NCI-H146 treated with DMSO at 0.1 percent for 48 hours (cell line): ENCODE data around the gene ELK4.

Experiments
- DNase-seq: peaks from one replicate; lab custom pipeline; 2025; ENCODE audit not compliant: unreplicated experiment; lab: John Stamatoyannopoulos, UW

The ELK4 gene

DNA sequence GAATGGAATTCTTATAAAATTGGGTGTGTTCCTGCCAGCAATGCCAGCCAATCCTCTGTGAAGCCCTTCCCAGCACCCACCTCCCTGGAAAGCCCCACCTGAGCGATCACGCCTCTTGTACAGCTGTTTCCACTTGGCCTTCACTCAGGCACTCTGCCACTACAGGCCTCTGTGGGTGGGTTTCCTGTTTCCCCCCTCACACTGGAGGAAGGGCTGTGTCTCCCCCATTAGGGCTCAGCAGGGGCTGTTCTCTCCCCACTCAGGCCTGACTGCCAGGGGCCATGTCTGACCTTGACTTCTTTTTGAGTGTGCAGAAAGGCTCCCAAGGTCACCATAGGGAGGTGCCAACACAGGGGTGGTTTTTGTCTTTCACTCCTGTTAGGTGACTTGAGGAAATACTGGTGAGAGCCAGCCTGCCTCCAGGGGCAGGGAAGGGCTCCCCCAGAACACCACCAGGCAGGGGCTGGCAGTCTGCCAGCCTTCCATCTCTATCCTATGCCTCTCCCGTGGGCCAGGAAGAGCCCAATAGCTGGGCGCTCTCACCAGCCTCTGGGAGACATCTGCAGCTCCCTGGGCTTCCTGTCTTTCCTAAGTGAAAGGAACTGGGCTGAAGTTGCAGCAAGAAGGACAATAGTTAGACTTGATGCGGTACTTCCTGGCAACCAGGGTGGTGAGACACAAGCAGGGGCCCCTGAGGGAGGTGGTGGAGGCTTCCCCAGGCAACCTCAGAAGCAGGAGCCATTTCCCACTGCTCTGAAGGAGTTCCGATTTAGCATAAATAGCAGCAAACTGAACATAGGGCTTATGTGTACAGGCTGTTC lies 49.1 kb downstream of the ELK4 start:
- DNase-seq, result no peak

DNA sequence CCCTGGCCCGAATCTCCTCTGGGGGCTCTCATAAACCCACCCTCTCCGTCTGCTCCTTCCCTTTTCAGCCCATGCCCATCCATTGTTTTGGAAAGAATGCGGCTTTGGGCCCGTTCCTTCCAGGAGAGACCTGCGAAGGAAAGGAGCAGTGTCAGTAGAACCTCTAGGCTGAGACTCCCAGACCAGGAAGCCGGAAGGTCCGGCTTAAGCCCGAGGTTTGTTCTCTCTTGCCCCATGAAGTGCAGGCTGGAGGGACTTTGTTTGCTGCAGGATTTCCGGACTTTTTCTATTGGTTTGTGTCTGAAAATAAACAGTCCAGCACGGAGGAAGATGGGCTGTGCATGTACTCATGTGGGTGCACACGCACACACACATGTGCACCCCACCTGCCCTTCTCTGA lies 49.8 kb downstream of the ELK4 start:
- no peak for DNase-seq

DNA sequence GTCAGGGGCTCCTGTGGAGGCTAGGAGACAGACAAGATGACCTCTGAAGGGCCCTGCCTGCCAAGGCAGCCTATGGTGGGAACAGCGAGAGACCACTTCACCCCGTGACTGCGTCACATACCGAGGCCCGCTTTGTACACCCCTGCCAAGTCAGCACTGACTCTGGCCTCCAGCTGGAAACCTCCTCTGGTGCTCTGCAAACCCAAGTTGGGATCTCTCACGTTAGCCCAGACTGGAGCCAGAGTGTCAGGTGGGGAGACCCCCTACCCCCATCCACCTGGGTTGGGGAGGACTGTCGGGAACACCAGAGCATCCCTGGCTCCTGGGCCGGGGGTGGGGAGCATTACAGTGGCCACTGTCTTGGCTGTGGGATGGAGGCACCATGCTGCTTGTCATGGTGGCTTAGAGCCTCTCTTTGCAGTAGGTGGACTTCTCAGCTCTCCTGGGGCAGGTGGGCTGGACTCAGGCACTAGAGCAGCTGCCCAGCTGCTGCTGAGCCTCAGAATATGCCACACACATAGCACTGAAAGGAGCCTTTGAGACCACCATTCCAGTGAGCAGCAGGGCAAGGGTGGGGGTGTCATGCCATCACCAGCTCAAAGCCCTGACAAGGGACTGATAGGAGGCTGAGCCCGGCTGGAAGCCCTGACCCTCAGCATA lies 50.4 kb downstream of the ELK4 start:
- no peak for DNase-seq

DNA sequence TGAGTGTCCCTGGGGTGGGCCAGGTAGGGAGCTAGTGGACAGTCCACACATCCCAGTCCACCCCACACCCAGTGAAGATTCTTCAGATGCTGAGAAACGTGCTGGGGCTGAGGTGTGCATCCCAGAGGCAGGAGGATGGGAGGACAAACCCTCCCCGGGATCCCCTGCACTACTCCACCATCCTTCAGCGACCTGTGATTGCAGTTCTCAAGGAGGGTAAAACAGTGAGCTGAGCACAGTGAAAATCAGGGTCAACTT lies 51.0 kb downstream of the ELK4 start:
- no peak for DNase-seq

DNA sequence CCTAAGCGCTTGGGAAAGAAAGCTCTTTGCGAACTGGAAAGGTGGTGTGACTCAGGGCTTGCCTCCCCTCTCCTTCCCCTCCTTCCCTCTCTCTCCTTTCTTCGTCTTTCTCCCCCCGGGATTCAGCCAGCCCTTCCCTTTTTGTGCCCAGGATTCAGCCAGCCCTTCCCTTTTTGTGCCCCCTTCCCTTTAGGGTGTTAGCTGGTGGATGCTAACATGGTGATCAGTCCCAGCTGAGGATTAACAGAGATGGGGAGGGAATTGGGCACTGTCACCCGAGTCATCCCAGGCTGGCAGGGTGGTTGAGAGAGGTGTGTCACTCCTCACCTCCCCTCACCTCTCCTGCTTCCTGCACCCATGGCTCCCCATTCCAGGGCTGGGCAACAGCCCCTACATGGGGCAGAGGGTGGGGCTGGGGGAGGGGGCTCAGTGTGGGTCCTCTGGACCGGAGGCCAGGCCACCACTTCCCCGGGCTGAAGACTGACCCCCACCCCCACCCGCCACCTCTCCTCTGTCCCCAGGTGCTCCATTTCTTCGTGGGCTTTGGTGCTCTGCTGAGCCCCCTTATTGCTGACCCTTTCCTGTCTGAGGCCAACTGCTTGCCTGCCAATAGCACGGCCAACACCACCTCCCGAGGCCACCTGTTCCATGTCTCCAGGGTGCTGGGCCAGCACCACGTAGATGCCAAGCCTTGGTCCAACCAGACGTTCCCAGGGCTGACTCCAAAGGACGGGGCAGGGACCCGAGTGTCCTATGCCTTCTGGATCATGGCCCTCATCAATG lies 51.5 kb downstream of the ELK4 start:
- no peak for DNase-seq

DNA sequence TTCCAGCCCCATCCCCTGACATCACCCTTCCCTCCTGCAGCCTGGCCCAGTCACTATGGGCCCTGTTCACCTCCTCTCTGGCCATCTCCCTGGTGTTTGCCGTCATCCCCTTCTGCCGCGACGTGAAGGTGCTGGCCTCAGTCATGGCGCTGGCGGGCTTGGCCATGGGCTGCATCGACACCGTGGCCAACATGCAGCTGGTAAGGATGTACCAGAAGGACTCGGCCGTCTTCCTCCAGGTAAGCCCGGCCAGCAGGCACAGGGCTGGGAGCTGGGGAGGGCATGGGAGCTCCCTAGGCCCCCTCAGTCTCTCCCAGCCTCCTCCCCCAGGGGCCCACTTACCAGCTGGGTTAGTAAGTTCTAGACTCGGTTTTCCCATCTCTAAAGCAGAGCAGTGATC lies 52.1 kb downstream of the ELK4 start:
- no peak for DNase-seq

DNA sequence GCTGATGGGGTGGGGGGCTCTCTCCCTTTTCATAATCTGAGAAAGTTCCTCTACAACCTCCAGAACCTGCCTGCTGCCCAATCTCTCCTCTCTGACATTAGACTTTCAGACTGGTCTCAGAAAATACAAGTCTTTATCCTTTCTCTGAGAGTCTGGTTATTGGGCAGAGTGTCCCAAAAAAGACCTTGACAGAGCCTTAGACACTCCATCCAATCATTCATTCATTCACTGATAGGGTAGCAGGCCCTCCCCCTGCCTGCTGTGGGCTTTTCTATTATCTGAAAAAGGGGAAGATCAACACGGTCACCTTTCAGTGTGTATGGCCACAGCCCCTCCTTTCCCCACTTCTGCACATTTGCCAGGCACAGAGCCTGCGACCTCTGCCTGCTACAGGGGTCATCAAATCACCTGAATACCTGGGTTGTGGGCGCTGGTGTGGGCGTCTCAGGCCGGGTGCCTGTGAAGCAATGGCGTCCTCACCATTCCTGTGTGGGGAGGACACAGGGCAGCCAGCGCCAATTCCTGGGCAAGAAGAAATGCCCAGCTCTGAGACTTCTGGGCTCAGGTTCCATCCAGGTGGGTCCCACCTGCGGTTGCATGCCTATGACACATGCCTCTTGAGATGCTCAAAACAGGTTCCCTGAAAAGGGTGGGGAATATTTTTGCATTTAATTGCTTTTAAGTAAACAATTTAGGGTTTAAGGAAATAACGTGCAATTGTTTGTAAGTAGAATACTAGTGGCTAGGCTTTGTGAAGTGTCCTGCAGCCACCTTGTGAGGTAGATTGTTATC lies 52.8 kb downstream of the ELK4 start:
- no peak for DNase-seq

DNA sequence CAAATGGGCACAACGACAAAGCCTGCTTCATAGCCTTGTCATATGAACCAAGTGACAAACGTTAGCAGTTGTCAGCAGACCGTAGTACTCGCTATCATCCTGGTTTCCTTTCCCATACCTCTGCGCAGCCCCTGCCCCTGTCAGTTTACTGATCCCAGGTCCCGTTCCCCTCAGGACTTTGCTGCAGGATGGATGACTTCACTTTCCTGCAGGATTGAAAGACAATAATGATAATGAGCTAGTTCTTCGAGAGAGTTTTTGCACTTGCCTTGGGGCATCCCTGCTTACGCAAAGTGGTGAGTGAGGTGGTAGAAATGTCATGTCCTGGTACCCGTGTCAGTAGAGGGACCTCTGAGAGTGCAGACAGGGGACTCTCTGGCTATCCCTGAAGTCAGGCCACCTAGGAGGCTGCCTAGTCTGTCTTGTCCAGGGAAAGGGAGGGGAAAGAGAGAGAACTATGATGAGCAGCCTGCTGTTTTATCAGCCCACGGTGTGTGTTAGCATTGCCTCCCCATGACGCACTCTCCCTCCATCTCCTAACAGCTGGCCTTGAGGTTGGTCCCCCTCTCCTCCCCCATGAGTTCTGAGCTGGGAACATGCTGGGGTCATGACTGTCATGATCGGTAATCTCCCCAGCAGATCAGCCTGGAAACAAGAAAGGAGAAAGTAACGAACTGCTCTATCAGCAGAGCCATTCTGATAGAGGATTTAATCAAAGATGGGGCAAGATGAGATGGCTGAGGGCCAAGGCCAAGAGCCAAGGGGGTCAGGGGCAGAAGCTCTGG lies 53.7 kb downstream of the ELK4 start:
- no peak for DNase-seq

DNA sequence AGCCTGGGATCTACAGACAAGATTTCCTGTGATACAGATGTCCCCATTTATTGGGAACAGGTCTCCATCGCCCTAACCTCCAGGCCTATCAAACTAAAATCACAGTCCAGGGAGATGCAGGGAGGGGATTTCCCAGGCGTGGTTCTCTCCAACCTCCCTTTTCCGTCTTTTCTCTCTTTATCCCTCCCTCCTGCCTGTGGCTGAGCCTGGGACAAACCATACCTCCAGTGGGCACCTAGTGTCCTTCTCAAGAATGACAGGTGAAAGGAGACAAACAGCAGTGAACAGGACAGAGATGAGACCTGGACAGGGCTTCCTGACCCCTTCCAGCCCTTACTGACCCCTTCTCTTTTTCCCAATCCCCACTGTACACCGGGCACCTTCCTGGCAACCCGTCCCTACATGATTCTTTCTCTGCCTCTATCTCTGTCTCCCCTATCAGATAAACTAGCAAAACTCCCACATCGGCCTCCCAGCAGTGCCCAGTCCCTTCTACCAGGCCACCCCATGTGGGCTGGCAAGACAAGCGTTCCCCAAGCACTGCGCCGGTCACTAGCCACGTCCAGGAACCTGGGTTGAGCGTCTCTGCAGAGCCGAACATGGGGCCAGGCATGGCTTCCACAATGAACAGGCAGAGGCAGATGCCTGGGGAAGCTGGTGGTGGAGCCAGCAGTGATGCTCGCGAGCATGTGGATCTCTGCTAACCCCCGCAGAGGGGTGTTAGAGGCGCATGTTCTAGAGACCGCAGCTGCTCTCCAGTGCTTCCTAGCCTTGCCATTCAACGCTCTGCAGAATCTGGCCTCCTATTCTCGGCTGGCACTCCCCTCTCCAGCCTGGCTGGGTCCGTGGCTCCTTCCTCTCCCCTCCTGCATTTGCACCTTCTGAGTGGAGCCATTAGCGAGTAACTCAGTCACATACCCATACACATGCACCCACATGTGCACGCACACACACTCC lies 54.7 kb downstream of the ELK4 start:
- no peak for DNase-seq

DNA sequence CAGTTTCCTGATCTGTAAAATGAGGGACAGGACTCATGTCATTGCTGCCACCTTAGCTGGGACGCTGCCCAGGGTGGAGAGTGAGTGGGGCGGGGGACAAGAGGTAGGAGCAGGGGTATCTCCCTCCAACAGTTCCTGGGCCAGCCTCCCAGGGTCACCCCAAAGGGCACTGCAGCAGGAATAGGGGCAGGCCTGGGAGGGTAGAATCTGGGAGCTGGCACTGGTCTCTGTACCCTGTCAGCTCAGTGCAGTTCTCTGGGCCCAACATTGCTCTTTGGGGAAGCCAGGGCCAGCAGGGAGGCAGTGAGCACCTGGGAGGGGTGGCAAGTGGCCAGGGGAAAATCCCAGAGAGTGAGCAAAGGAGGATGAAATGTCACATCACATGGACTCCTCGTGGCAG lies 55.8 kb downstream of the ELK4 start:
- DNase-seq, result no peak

DNA sequence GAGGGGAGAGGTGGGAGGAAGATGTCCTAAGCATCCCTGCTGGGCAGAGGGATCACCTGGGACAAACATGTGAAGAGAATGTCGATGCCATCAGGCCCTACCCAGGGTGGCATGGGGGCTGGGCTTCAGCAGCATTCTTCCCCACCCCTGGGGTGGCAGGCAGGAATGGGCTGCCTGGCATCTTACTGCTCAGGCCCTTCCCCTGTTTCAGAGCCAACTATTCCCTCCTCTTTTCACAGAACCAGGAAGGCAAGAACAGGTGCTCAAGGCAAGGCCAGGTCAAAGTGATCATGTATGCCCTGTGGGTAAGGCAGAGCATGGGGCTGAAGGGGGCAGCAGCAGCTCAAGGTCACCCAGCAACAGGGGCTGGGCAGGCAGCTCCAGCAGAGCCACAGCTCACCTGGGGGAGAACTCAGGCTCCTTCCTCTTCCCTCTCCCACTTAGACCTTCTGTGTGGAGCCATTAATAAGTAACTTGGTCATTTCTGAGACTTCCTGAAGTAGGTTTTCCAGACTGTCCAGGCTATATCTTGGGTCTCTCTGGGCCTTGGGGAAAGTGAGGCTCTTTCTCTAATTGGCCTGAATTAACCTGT lies 56.4 kb downstream of the ELK4 start:
- no peak for DNase-seq

DNA sequence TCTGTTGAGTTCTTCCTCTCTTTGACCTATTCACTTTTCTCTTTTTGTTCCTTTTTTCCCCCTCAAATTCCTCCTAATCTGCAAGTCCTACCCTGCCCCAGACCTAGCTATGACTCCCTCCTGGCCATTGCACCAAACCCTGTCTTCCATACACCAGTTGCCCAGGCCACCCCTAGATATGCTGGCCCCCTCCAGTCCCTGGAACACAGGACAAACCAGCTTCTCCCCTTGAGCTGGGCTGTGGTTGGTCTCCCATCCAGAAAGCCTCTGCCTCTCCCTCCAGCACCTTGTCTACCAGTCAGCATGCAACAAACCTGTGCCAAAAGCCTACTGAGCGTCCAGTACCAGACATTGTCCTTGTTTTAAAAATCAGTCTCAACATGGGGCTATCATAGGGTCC lies 59.4 kb downstream of the ELK4 start:
- no peak for DNase-seq

DNA sequence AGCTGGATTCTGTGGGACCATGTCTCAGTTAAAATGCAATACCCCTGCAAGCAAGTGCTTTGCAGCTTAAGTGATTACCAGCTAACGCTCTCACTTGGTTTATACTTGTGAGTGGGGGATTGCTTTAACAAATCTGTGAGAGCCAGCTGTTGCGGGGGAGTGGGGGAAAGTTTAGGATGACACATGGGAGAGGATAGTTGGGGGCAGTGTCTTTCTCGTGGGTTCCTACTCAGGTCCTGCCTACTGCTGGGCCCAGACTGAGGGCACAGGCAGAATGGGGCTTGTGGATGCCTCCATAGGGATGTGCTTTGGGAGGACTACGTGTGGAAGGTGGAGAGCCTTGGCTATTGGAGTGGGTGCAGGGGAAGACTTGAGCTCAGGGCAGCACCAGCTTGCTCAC lies 60.1 kb downstream of the ELK4 start:
- DNase-seq, result no peak

DNA sequence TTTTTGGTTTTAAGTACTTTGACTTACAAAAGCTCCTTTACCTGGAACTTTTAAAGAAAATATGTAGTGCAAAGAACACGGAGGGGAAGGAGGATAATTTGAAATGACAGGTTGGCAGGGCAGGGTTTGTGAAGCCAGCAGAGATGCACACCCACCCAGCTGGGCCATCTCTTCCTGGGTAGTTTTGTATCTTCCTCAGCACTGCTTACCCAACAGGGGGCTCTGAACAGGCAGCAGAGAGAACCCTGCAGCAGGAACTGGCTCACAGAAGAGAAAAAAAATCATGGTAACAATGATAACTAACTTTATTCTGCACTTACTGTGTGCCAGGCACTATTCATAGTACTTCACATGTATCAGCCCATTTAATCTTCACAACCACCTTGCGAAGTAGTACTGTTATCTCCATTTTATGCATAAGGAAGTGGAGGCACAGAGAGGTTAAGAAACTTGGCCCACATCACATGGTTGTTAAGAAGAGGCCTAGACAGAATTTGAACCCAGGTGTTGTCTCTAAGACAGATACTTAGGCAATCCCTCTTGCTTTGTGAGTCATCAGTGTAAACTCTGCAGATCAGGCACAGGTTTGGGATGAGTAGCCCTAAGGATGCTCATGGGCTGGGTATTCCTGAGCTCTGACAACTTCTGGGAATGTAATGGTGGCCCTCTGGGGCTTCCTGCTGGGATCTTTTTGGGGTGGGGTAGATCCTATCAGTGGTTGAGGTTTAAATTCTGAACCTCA lies 60.8 kb downstream of the ELK4 start:
- no peak for DNase-seq

DNA sequence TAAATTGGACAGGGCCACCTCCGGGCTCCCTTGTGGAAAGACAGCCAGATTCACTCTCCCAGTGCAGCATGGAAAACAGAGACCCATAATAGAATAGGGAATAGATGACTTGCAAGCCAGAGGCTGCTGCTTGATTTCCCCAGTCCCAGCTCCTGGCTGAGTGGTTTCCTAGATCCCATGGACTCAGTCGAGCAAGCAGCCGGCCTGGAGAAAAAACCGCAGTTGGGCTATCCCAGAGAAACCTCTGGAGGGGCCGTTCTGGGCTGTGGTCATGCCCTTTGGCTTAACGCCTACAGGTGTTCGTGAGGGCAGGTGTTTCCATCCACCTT lies 61.7 kb downstream of the ELK4 start:
- DNase-seq, result no peak

DNA sequence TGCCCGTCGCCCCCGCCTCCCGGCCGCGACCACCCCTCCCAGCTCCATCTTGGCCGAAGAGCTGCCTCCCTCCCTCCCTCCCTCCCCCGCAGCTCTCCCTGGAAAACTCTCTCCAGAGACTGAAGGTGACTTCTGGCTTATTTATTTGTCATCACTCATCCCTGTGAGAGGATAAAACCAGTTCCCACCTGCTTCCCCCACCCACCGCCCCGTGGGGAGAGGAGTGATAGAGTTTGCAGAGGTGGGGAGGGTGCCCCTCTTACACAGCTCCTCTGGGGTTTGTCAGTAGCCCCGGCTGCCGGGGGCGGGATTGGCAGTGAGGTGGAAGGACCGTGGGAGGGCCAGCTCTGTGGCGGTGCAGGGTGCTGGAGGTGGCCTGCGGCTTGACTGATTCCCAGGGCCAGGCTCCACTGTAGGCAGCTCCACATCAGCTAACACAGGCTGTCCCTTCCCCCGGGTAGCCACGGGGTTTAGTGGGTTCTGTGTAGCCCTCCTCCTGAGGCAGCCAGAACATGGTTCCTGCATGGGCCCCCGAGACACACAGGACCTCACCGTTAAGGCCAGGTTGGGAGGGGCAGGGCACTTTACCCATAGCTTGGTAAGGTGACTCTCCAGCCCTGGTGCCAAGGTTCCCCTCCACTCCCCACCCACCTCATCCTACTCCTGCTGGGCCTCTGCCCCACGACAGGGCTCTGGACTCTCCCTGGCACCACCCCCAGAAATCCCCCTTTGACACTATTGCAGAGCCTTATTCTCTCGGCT lies 62.2 kb downstream of the ELK4 start:
- no peak for DNase-seq

DNA sequence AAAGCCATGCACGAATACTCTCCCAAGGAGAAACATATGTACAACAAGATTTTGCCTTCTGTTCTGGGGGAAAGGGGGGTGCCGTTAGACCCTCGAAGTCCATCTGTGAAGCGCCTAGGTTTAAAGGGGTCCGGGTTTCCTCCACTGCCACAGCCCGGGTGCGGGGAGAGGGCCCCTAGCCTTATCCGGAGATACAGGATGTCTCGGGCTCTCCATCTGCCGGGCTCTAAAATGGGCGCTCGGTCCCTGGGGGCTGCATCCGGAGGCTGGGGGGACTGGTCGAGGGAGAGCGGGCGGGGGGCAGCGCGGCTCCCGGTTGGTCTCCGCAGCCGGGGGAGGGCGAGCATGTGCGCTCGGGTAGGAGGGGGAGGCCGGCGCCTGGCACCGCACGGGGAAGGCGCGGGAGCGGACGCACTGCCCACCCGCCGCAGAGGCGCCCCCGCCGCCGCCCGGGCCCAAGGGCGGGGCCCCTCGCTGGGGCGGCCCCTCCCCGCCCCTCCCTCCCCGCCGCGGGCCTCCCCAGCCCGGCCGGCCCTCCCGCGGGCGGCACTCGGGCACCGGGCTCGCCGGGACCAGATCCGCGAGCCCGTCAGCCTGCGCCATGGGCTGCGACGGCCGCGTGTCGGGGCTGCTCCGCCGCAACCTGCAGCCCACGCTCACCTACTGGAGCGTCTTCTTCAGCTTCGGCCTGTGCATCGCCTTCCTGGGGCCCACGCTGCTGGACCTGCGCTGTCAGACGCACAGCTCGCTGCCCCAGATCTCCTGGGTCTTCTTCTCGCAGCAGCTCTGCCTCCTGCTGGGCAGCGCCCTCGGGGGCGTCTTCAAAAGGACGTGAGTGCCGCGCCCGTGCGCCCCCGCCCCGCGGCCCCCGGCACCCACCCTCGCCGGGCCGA lies 63.1 kb downstream of the ELK4 start:
- DNase-seq, result no peak
